Measurements from ENCODE around the gene ARL5C. TPM values are rescaled to one million over a fixed set of nuclear protein-coding genes. Genes with fewer than 3 reads are reported as not detected.
"Not testable (repeated sequence)": the region's sequence is repeated elsewhere in the genome, so short reads cannot be mapped to it uniquely, and the experiment has no call there.

ARL5C gene
- total RNA-seq, 2 donors from 2014 or later, result not detected

- ATAC-seq, result no peak
- H3K9me3 ChIP-seq (ENCODE audit: control insufficient read depth, low read length, poor library complexity, severe bottlenecking), result no peaks in the 10 kb centered on the region
- peaks cover 5% of the 10 kb centered on the region for H3K36me3 Mint-ChIP-seq (ENCODE audit: low read depth)
- no peak for DNase-seq
- no peak overlapping the region for H3K27ac Mint-ChIP-seq
- peaks cover 26% of the 10 kb centered on the region for H3K27me3 Mint-ChIP-seq
- H3K4me1 Mint-ChIP-seq, result peaks cover 21% of the 10 kb centered on the region
- no peak overlapping the region for H3K4me3 Mint-ChIP-seq
Observed at GRCh38 chr17:39169518-39169917, 3.6 kb upstream of the ARL5C start.

GRCh38 chr17:39169101-39169500 is 3.1 kb upstream of the ARL5C start:
- Mint-ChIP-seq H3K36me3 (ENCODE audit: low read depth) (peaks cover 5% of the 10 kb centered on the region), H3K4me3 (no peak overlapping the region), H3K27ac (no peak overlapping the region), H3K27me3 (peaks cover 30% of the 10 kb centered on the region), H3K4me1 (peaks cover 23% of the 10 kb centered on the region)
- no peaks in the 10 kb centered on the region for H3K9me3 ChIP-seq (ENCODE audit: control insufficient read depth, low read length, poor library complexity, severe bottlenecking)
- ATAC-seq, result no peak
- no peak for DNase-seq

- not testable (repeated sequence) for H3K9me3 ChIP-seq (ENCODE audit: control insufficient read depth, low read length, poor library complexity, severe bottlenecking); DNase-seq; H3K27ac Mint-ChIP-seq; H3K4me3 Mint-ChIP-seq; H3K36me3 Mint-ChIP-seq (ENCODE audit: low read depth); ATAC-seq
- peaks cover 34% of the 10 kb centered on the region for H3K27me3 Mint-ChIP-seq
- peaks cover 19% of the 10 kb centered on the region for H3K4me1 Mint-ChIP-seq
Observed at GRCh38 chr17:39168503-39168902, 2.5 kb upstream of the ARL5C start.

DNA sequence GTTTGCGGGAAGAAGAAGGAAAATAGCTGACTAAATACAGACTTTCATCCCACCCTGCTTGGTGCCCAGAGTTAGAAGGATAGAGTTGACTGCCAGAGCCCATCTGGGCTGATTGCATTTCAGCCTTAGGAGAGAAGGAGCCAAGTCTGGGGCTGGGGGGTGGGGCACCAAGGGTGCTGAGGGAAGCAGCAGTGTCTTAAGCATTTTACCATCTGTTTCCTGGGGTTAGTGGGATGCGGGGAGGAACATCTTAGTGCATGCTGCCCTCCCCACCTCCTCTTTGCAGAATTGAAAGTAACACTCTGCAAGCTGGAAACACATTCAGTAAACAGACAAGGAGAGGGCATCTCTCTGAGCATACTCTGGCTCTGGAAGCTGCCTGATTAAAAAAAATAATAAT is 1.5 kb upstream of the ARL5C start:
- peaks cover 5% of the 10 kb centered on the region for H3K36me3 Mint-ChIP-seq (ENCODE audit: low read depth)
- no peaks in the 10 kb centered on the region for H3K9me3 ChIP-seq (ENCODE audit: control insufficient read depth, low read length, poor library complexity, severe bottlenecking)
- H3K4me3 Mint-ChIP-seq, result no peak overlapping the region
- DNase-seq, result no peak
- H3K27me3 Mint-ChIP-seq, result peaks cover 34% of the 10 kb centered on the region
- H3K27ac Mint-ChIP-seq, result peak overlapping the region; percentile 8
- ATAC-seq, result no peak
- peaks cover 18% of the 10 kb centered on the region for H3K4me1 Mint-ChIP-seq

GRCh38 chr17:39166437-39167335 is 725 bp upstream of the ARL5C start:
- DNase-seq (no peak), ATAC-seq (no peak)
- peaks cover 5% of the 10 kb centered on the region for H3K36me3 Mint-ChIP-seq (ENCODE audit: low read depth)
- H3K9me3 ChIP-seq (ENCODE audit: control insufficient read depth, low read length, poor library complexity, severe bottlenecking), result no peaks in the 10 kb centered on the region
- peak overlapping the region; percentile 8 for H3K27ac Mint-ChIP-seq
- H3K4me3 Mint-ChIP-seq, result no peak overlapping the region
- peaks cover 12% of the 10 kb centered on the region for H3K4me1 Mint-ChIP-seq
- H3K27me3 Mint-ChIP-seq, result peaks cover 34% of the 10 kb centered on the region

DNA sequence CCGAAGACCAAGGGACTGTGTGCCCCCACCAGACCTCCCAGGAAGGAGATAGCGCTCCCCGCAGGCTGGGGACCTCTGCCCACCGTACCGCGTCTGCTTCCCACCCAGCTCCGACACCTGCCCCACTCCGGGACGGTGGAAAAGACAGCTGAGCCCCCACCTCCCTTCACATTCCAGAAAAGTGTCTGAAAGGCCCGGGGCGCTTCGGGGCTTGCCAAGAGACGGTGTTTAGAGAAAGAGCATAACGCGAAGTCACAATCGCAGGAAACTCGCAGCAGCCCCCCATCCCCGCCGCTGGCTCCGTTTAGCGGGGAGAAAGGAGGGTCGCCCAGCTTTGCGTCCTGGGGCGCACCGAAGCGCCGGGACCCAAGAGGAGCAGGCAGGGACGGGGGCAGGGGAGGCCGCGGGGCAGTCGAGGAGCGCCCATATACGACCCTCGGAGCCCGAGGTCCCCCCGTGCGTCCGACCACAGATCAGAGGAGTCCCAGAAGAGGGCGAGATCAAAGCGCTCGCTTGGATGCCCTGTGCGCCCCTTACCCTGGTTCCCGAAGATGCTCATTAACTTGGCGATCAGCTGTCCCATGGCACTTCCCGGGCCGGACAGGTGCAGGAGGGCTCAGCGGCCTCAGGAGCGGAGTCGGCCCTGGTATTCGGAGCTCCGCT is 652 bp downstream of the ARL5C start:
- Mint-ChIP-seq H3K4me3 (peak overlapping the region; percentile 97), H3K27me3 (peaks cover 34% of the 10 kb centered on the region), H3K36me3 (ENCODE audit: low read depth) (peaks cover 5% of the 10 kb centered on the region), H3K27ac (peak overlapping the region; percentile 24), H3K4me1 (peaks cover 12% of the 10 kb centered on the region)
- DNase-seq (no peak), ATAC-seq (peak; percentile 3)
- no peaks in the 10 kb centered on the region for H3K9me3 ChIP-seq (ENCODE audit: control insufficient read depth, low read length, poor library complexity, severe bottlenecking)

- Mint-ChIP-seq H3K36me3 (ENCODE audit: low read depth) (peaks cover 5% of the 10 kb centered on the region), H3K27ac (peak overlapping the region; percentile 24), H3K27me3 (peaks cover 34% of the 10 kb centered on the region), H3K4me3 (peak overlapping the region; percentile 97), H3K4me1 (peaks cover 12% of the 10 kb centered on the region)
- DNase-seq (peak; percentile 48 to 54 (median 49)), ATAC-seq (peak; percentile 89)
- H3K9me3 ChIP-seq (ENCODE audit: control insufficient read depth, low read length, poor library complexity, severe bottlenecking), result no peaks in the 10 kb centered on the region
Observed at GRCh38 chr17:39164675-39165143, 1.3 kb downstream of the ARL5C start.

DNA sequence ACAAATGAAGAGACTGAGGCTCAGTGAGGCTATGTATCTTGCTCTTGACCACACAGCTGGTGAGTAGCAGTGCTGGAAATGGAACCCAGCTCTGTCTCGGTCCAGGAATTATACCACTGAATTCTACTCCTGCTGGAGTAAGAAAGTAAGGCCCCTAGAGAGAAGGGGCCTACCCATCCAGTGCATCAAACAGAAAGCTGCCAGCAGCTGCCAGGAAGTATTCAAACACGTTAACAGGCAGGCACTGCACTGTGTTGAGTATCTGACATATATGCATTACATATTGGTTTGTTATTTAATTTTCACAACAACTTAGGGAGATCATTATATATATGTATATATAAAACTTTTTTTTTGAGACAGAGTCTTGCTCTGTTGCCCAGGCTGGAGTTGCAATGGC is 4.0 kb downstream of the ARL5C start:
- H3K27ac Mint-ChIP-seq, result no peak overlapping the region
- H3K4me1 Mint-ChIP-seq, result peaks cover 8% of the 10 kb centered on the region
- H3K27me3 Mint-ChIP-seq, result peaks cover 27% of the 10 kb centered on the region
- H3K9me3 ChIP-seq (ENCODE audit: control insufficient read depth, low read length, poor library complexity, severe bottlenecking), result no peaks in the 10 kb centered on the region
- ATAC-seq, result no peak
- peaks cover 5% of the 10 kb centered on the region for H3K36me3 Mint-ChIP-seq (ENCODE audit: low read depth)
- DNase-seq, result no peak
- H3K4me3 Mint-ChIP-seq, result no peak overlapping the region

- Mint-ChIP-seq H3K36me3 (ENCODE audit: low read depth) (peaks cover 4% of the 10 kb centered on the region), H3K4me3 (no peak overlapping the region), H3K27ac (no peak overlapping the region), H3K4me1 (peaks cover 8% of the 10 kb centered on the region), H3K27me3 (peaks cover 10% of the 10 kb centered on the region)
- H3K9me3 ChIP-seq (ENCODE audit: control insufficient read depth, low read length, poor library complexity, severe bottlenecking), result no peaks in the 10 kb centered on the region
- DNase-seq, result no peak
- no peak for ATAC-seq
Observed at GRCh38 chr17:39158623-39159022, 7.3 kb downstream of the ARL5C start.

GRCh38 chr17:39156491-39156890 is 9.5 kb downstream of the ARL5C start:
- H3K9me3 ChIP-seq (ENCODE audit: control insufficient read depth, low read length, poor library complexity, severe bottlenecking), result no peaks in the 10 kb centered on the region
- Mint-ChIP-seq H3K27ac (peak overlapping the region; percentile 45), H3K36me3 (ENCODE audit: low read depth) (peaks cover 4% of the 10 kb centered on the region), H3K27me3 (peaks cover 13% of the 10 kb centered on the region), H3K4me1 (peaks cover 26% of the 10 kb centered on the region), H3K4me3 (peak overlapping the region; percentile 28)
- ATAC-seq (no peak), DNase-seq (no peak)

DNA sequence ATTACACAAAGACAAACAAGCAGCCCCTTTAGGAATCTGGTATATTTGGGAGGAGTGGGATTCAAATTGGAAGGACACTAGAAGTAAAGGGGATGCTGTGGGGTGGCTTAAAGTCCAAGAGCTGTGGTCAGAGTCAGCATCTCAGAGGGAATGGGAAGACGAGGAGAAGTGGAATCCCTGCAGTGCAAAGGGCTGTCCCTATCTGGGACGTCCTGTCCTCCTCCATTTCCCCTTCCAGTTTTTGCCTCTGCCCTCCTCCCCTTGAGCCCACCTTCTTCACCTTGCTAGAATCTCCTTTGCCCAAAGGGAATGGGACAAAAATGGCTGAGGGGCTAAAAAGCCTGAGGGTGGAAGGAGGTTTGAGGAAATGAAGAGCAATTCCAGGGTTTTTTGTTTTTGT is 10.3 kb downstream of the ARL5C start:
- H3K9me3 ChIP-seq (ENCODE audit: control insufficient read depth, low read length, poor library complexity, severe bottlenecking), result no peaks in the 10 kb centered on the region
- Mint-ChIP-seq H3K4me3 (peak overlapping the region; percentile 15), H3K4me1 (peaks cover 29% of the 10 kb centered on the region), H3K27ac (peak overlapping the region; percentile 100), H3K27me3 (peaks cover 14% of the 10 kb centered on the region), H3K36me3 (ENCODE audit: low read depth) (peaks cover 4% of the 10 kb centered on the region)
- ATAC-seq, result no peak
- no peak for DNase-seq

GRCh38 chr17:39153599-39154051 is 12.3 kb downstream of the ARL5C start:
- Mint-ChIP-seq H3K4me3 (peak overlapping the region; percentile 97), H3K4me1 (peaks cover 46% of the 10 kb centered on the region), H3K36me3 (ENCODE audit: low read depth) (peaks cover 4% of the 10 kb centered on the region), H3K27ac (peak overlapping the region; percentile 100), H3K27me3 (peaks cover 31% of the 10 kb centered on the region)
- peak; percentile 69 for ATAC-seq
- peak; percentile 74 to 91 (median 84) for DNase-seq
- H3K9me3 ChIP-seq (ENCODE audit: control insufficient read depth, low read length, poor library complexity, severe bottlenecking), result no peaks in the 10 kb centered on the region
